NB4 (cell line): ENCODE data around the gene POLR1C.
"Not testable (repeated sequence)": the region's sequence is repeated elsewhere in the genome, so short reads cannot be mapped to it uniquely, and the experiment has no call there.

Experiments used
- DNase-seq: peaks from one replicate; pipeline ENCODE4 v3.0.0; 2010; ENCODE audit warnings: low read depth
- H3K4me3 ChIP-seq: one replicate; pipeline ENCODE4 v1.5.1; 2011; ENCODE audit warnings: mild to moderate bottlenecking, low read depth, low read length, moderate library complexity
- CTCF ChIP-seq: IDR thresholded peaks from one replicate; pipeline ENCODE4 v1.5.1; 2012; ENCODE audit warnings: low read depth, low read length
- MAX ChIP-seq: IDR thresholded peaks from 2 replicates; pipeline ENCODE4 v1.6.1; 2011; ENCODE audit warnings: low read depth, low read length
- MYC ChIP-seq: IDR thresholded peaks from 2 replicates; pipeline ENCODE4 v1.6.1; 2011; ENCODE audit warnings: low read depth, low read length
- POLR2A ChIP-seq: IDR thresholded peaks from 2 replicates; pipeline ENCODE4 v1.6.1; 2011; ENCODE audit warnings: mild to moderate bottlenecking; ENCODE audit not compliant: insufficient read length; ENCODE audit errors: extremely low read depth

POLR1C gene

GRCh38 chr6:43521836-43522235 is 4.9 kb downstream of the POLR1C start:
- TF ChIP-seq MYC (no peak), MAX (no peak), CTCF (no peak), POLR2A (no peak)
- DNase-seq, result no peak
- no peak overlapping the region for H3K4me3 ChIP-seq

GRCh38 chr6:43522547-43523261 is 5.8 kb downstream of the POLR1C start:
- no peak for TF ChIP-seq MYC
- no peak for TF ChIP-seq CTCF
- no peak for TF ChIP-seq POLR2A
- TF ChIP-seq MAX, result no peak

GRCh38 chr6:43523284-43523683 is 6.4 kb downstream of the POLR1C start:
- no peak for TF ChIP-seq MAX
- TF ChIP-seq CTCF, result no peak
- TF ChIP-seq POLR2A, result no peak
- TF ChIP-seq MYC, result no peak
- H3K4me3 ChIP-seq, result no peak overlapping the region
- no peak for DNase-seq

More at GRCh38 chr6:43522547-43523261, 5.8 kb downstream of the POLR1C start:
- H3K4me3 ChIP-seq, result no peak overlapping the region
- DNase-seq, result peak; percentile 17

GRCh38 chr6:43524483-43524961 is 7.6 kb downstream of the POLR1C start:
- no peak overlapping the region for H3K4me3 ChIP-seq
- no peak for TF ChIP-seq MAX
- no peak for DNase-seq

GRCh38 chr6:43532201-43532600 is 15.3 kb downstream of the POLR1C start:
- DNase-seq, result no peak
- TF ChIP-seq MAX, result no peak
- no peak for TF ChIP-seq CTCF
- TF ChIP-seq MYC, result no peak
- no peak for TF ChIP-seq POLR2A

GRCh38 chr6:43538986-43539385 is 22.1 kb downstream of the POLR1C start:
- not testable (repeated sequence) for H3K4me3 ChIP-seq, DNase-seq

More at GRCh38 chr6:43532201-43532600, 15.3 kb downstream of the POLR1C start:
- no peak overlapping the region for H3K4me3 ChIP-seq

GRCh38 chr6:43539409-43539808 is 22.5 kb downstream of the POLR1C start:
- H3K4me3 ChIP-seq, DNase-seq: not testable (repeated sequence)
